Measurements from ENCODE around the gene LHFPL3. TPM values are rescaled to one million over a fixed set of nuclear protein-coding genes. Genes with fewer than 3 reads are reported as not detected.

LHFPL3 gene
- total and polyA plus RNA-seq, 2 experiments from 2014 or later, result 0.24 TPM; not detected in 1

DNA sequence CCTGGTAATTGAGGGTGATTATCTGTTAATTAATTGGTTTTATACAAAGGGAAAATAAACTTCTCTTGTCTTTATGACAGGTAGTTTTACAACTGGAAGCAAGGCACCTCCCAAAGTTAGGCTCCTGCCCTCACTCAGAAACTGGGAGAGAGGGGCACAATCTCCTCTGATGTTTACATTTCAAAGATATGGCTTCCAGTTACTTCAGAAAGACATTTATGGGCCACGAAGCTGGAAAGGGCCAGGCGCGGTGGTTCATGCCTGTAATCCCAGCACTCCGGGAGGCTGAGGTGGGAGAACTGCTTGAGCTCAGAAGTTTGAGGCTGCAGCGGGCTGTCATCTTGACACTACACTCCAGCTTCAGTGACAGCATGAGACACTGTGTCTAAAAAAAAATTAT, 570.0 kb downstream of the LHFPL3 start:
- Histone ChIP-seq H3K4me1 (ENCODE audit: insufficient read depth) (peaks cover 3% of the 10 kb centered on the region; the same call in 1 of the 2 replicates), H4K20me1 (replicated peaks; ENCODE audit: insufficient read depth) (no peaks in the 10 kb centered on the region), H2AFZ (no peak overlapping the region), H3K9me2 (ENCODE audit: insufficient read depth) (no peaks in the 10 kb centered on the region), H3K36me3 (ENCODE audit: insufficient read depth) (no peaks in the 10 kb centered on the region), H3K4me3 (no peak overlapping the region), H3K4me2 (no peak overlapping the region), H3K79me2 (replicated peaks; ENCODE audit: insufficient read depth) (no peaks in the 10 kb centered on the region), H3K27me3 (ENCODE audit: insufficient read depth) (no peaks in the 10 kb centered on the region), H3F3A (replicated peaks; ENCODE audit: low read depth) (no peaks in the 10 kb centered on the region), H3K27ac (ENCODE audit: low read depth) (no peak overlapping the region)
- H3K4me3 Mint-ChIP-seq, result no peak overlapping the region
- TF ChIP-seq STAT1 (IDR thresholded peaks at IDR 0.05; ENCODE audit: unreplicated experiment), result no peak
- TF ChIP-seq NANOG (IDR thresholded peaks at IDR 0.05; ENCODE audit: borderline replicate concordance), result no peak
- TF ChIP-seq, protein P1, sequence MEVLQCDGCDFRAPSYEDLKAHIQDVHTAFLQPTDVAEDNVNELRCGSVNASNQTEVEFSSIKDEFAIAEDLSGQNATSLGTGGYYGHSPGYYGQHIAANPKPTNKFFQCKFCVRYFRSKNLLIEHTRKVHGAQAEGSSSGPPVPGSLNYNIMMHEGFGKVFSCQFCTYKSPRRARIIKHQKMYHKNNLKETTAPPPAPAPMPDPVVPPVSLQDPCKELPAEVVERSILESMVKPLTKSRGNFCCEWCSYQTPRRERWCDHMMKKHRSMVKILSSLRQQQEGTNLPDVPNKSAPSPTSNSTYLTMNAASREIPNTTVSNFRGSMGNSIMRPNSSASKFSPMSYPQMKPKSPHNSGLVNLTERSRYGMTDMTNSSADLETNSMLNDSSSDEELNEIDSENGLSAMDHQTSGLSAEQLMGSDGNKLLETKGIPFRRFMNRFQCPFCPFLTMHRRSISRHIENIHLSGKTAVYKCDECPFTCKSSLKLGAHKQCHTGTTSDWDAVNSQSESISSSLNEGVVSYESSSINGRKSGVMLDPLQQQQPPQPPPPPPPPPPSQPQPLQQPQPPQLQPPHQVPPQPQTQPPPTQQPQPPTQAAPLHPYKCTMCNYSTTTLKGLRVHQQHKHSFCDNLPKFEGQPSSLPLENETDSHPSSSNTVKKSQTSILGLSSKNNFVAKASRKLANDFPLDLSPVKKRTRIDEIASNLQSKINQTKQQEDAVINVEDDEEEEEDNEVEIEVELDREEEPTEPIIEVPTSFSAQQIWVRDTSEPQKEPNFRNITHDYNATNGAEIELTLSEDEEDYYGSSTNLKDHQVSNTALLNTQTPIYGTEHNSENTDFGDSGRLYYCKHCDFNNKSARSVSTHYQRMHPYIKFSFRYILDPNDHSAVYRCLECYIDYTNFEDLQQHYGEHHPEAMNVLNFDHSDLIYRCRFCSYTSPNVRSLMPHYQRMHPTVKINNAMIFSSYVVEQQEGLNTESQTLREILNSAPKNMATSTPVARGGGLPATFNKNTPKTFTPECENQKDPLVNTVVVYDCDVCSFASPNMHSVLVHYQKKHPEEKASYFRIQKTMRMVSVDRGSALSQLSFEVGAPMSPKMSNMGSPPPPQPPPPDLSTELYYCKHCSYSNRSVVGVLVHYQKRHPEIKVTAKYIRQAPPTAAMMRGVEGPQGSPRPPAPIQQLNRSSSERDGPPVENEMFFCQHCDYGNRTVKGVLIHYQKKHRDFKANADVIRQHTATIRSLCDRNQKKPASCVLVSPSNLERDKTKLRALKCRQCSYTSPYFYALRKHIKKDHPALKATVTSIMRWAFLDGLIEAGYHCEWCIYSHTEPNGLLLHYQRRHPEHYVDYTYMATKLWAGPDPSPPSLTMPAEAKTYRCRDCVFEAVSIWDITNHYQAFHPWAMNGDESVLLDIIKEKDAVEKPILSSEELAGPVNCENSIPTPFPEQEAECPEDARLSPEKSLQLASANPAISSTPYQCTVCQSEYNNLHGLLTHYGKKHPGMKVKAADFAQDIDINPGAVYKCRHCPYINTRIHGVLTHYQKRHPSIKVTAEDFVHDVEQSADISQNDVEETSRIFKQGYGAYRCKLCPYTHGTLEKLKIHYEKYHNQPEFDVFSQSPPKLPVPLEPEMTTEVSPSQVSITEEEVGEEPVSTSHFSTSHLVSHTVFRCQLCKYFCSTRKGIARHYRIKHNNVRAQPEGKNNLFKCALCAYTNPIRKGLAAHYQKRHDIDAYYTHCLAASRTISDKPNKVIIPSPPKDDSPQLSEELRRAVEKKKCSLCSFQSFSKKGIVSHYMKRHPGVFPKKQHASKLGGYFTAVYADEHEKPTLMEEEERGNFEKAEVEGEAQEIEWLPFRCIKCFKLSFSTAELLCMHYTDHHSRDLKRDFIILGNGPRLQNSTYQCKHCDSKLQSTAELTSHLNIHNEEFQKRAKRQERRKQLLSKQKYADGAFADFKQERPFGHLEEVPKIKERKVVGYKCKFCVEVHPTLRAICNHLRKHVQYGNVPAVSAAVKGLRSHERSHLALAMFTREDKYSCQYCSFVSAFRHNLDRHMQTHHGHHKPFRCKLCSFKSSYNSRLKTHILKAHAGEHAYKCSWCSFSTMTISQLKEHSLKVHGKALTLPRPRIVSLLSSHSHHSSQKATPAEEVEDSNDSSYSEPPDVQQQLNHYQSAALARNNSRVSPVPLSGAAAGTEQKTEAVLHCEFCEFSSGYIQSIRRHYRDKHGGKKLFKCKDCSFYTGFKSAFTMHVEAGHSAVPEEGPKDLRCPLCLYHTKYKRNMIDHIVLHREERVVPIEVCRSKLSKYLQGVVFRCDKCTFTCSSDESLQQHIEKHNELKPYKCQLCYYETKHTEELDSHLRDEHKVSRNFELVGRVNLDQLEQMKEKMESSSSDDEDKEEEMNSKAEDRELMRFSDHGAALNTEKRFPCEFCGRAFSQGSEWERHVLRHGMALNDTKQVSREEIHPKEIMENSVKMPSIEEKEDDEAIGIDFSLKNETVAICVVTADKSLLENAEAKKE (CRISPR knock-in tag; IDR thresholded peaks at IDR 0.05), result no peak
- no peak for TF ChIP-seq EZH2 (IDR thresholded peaks at IDR 0.05; ENCODE audit: low read depth, unreplicated experiment)
- TF ChIP-seq, protein P2, sequence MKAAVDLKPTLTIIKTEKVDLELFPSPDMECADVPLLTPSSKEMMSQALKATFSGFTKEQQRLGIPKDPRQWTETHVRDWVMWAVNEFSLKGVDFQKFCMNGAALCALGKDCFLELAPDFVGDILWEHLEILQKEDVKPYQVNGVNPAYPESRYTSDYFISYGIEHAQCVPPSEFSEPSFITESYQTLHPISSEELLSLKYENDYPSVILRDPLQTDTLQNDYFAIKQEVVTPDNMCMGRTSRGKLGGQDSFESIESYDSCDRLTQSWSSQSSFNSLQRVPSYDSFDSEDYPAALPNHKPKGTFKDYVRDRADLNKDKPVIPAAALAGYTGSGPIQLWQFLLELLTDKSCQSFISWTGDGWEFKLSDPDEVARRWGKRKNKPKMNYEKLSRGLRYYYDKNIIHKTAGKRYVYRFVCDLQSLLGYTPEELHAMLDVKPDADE (IDR thresholded peaks at IDR 0.05), result no peak
- no peak for TF ChIP-seq POLR2AphosphoS5 (IDR thresholded peaks at IDR 0.05; ENCODE audit: low read depth)
- no peak for TF ChIP-seq EZH2phosphoT487 (IDR thresholded peaks at IDR 0.05; ENCODE audit: unreplicated experiment)
- TF ChIP-seq, protein P3, sequence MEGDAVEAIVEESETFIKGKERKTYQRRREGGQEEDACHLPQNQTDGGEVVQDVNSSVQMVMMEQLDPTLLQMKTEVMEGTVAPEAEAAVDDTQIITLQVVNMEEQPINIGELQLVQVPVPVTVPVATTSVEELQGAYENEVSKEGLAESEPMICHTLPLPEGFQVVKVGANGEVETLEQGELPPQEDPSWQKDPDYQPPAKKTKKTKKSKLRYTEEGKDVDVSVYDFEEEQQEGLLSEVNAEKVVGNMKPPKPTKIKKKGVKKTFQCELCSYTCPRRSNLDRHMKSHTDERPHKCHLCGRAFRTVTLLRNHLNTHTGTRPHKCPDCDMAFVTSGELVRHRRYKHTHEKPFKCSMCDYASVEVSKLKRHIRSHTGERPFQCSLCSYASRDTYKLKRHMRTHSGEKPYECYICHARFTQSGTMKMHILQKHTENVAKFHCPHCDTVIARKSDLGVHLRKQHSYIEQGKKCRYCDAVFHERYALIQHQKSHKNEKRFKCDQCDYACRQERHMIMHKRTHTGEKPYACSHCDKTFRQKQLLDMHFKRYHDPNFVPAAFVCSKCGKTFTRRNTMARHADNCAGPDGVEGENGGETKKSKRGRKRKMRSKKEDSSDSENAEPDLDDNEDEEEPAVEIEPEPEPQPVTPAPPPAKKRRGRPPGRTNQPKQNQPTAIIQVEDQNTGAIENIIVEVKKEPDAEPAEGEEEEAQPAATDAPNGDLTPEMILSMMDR (conservative IDR thresholded peaks at IDR 0.05; ENCODE audit: low read depth in 2 of 2), result no peak
- TF ChIP-seq CREB1 (CRISPR knock-in tag; IDR thresholded peaks at IDR 0.05; ENCODE audit: low read depth), result no peak
- TF ChIP-seq JUNB (IDR thresholded peaks at IDR 0.05; ENCODE audit: unreplicated experiment), result no peak
- no peak for TF ChIP-seq ZNF114 (CRISPR knock-in tag; IDR thresholded peaks at IDR 0.05)
- TF ChIP-seq ZNF331 (CRISPR knock-in tag; IDR thresholded peaks at IDR 0.05; ENCODE audit: low read depth), result no peak
- TF ChIP-seq, protein P4, sequence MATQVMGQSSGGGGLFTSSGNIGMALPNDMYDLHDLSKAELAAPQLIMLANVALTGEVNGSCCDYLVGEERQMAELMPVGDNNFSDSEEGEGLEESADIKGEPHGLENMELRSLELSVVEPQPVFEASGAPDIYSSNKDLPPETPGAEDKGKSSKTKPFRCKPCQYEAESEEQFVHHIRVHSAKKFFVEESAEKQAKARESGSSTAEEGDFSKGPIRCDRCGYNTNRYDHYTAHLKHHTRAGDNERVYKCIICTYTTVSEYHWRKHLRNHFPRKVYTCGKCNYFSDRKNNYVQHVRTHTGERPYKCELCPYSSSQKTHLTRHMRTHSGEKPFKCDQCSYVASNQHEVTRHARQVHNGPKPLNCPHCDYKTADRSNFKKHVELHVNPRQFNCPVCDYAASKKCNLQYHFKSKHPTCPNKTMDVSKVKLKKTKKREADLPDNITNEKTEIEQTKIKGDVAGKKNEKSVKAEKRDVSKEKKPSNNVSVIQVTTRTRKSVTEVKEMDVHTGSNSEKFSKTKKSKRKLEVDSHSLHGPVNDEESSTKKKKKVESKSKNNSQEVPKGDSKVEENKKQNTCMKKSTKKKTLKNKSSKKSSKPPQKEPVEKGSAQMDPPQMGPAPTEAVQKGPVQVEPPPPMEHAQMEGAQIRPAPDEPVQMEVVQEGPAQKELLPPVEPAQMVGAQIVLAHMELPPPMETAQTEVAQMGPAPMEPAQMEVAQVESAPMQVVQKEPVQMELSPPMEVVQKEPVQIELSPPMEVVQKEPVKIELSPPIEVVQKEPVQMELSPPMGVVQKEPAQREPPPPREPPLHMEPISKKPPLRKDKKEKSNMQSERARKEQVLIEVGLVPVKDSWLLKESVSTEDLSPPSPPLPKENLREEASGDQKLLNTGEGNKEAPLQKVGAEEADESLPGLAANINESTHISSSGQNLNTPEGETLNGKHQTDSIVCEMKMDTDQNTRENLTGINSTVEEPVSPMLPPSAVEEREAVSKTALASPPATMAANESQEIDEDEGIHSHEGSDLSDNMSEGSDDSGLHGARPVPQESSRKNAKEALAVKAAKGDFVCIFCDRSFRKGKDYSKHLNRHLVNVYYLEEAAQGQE (IDR thresholded peaks at IDR 0.05; ENCODE audit: unreplicated experiment), result no peak
- H3K4me1 Mint-ChIP-seq, result no peaks in the 10 kb centered on the region
- no peak for DNase-seq (ENCODE audit: low spot score)
- H3K27me3 Mint-ChIP-seq (ENCODE audit: insufficient read depth, low read depth, poor library complexity), result no peaks in the 10 kb centered on the region
- H3K9me3 Mint-ChIP-seq, result no peaks in the 10 kb centered on the region
- no peaks in the 10 kb centered on the region for H3K36me3 Mint-ChIP-seq (ENCODE audit: low read depth)
- H3K27ac Mint-ChIP-seq, result no peak overlapping the region
- ATAC-seq, result no peak
